ENCODE measurements around the gene OR6A2.

Gene OR6A2

DNA sequence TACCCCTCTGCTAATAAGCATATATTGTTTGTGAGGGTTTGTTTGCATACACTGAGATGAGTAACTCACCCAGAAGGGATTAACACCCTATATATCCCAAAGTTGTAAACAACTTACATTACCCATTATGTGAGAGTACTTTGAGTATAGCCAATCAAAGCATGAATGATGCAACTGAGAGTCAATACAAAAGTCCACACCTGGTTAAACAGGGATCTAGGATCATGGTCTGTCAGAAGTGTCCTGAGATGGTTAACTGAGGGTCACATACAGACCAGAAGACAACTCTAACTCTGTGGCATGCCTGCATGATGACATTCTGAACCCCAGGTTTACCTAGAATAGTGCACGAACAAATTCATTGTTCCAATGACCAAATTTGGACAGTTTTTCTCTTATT, 28.6 kb upstream of the OR6A2 start:
- in situ Hi-C loops (cut with HindIII; ENCODE audit: low sequenced_read_pairs): no loop called here
- no peak overlapping the region for H3K4me3 ChIP-seq (ENCODE audit: low read depth, low read length)
- DNase-seq (ENCODE audit: low read depth): no peak
- TF ChIP-seq, protein P1, sequence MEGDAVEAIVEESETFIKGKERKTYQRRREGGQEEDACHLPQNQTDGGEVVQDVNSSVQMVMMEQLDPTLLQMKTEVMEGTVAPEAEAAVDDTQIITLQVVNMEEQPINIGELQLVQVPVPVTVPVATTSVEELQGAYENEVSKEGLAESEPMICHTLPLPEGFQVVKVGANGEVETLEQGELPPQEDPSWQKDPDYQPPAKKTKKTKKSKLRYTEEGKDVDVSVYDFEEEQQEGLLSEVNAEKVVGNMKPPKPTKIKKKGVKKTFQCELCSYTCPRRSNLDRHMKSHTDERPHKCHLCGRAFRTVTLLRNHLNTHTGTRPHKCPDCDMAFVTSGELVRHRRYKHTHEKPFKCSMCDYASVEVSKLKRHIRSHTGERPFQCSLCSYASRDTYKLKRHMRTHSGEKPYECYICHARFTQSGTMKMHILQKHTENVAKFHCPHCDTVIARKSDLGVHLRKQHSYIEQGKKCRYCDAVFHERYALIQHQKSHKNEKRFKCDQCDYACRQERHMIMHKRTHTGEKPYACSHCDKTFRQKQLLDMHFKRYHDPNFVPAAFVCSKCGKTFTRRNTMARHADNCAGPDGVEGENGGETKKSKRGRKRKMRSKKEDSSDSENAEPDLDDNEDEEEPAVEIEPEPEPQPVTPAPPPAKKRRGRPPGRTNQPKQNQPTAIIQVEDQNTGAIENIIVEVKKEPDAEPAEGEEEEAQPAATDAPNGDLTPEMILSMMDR (IDR thresholded peaks at IDR 0.05; ENCODE audit: low read depth, low read length, missing control alignments): no peak

DNA sequence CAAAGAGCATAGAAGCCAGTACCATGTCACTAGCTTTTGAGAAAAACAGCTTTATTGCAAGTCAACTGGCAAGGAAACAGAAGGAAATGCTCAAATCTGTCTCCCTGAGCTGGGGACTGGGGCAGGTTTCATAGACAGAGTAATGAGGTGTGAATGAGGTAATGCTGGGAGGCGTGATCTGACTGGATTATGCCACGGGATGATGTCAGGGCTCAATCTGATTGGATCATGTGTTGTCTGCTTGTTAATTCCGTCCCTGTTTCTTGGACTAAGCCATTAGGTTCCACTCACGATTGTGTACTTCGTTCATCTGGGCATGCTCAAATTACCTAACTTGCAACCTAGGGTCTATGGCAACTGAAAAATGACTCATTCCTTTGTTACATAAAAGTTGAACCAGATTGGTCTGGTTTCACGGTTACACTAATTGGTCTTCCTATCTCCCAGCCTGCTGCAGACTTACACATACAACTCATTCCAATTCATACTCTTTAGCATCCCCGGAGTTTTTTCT, 25.8 kb upstream of the OR6A2 start:
- TF ChIP-seq, protein P1 (IDR thresholded peaks at IDR 0.05; ENCODE audit: low read depth, low read length, missing control alignments): no peak
- no peak overlapping the region for H3K4me3 ChIP-seq (ENCODE audit: low read depth, low read length)
- in situ Hi-C loops (cut with HindIII; ENCODE audit: low sequenced_read_pairs): no loop called here
- no peak for DNase-seq (ENCODE audit: low read depth)

DNA sequence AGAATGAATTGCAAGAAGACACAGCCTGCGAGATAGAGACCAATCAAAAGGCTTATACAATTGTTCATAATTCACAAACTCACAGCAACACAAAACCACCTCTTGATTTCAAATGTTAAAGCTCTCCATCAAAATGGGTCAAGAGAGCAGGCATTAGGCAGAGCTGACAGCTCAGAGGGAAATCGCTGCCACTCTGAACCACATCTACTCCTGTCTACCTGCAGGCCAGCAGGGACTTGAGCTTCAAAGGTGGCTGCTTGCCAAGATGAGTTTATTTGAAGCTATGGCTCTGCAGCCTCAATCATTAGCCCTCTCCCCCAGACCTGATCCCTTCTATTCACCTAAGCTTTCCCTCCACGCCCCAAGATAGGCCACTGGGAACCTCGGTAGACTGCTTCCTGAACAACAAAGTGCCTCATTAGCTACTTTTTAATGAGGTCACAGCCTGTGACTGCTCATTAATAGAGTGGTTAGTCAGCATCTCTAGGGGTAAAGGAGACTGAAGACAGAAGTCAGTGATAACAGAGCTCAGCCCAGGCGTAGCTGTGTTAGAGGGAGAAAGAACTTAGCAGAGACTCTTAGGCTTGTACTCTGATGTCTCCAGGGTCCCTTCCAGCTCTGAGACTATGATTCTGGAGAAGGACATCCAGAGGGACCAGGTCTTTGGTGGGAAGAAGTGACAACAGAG, 24.8 kb upstream of the OR6A2 start:
- in situ Hi-C loops (cut with HindIII; ENCODE audit: low sequenced_read_pairs): no loop called here
- no peak for DNase-seq (ENCODE audit: low read depth)
- TF ChIP-seq, protein P1 (IDR thresholded peaks at IDR 0.05; ENCODE audit: low read depth, low read length, missing control alignments): no peak

DNA sequence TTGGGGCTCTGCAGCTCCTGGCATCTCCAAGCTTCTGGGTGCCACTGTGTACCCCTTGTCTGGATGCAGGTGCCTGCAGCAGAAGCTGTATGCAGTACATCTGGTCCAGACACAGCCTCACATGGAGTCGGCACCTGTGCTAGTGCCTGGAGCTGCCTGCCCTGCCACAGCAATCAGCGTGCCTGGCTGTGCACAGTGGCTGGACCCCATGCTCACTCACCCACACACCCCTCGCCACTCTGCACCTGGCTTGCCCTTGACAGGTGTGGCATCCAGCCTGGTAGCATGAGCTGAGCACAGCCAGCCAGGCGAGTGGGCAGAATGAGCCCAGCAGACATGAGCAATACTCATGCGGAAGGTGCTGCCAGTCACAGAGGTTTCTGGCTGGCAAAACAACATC, 19.5 kb upstream of the OR6A2 start:
- H3K4me3 ChIP-seq (ENCODE audit: low read depth, low read length): no peak overlapping the region
- TF ChIP-seq, protein P1 (IDR thresholded peaks at IDR 0.05; ENCODE audit: low read depth, low read length, missing control alignments): no peak
- in situ Hi-C loops (cut with HindIII; ENCODE audit: low sequenced_read_pairs): no loop called here
- no peak for DNase-seq (ENCODE audit: low read depth)

More for the DNA sequence above, 24.8 kb upstream of the OR6A2 start:
- H3K4me3 ChIP-seq (ENCODE audit: low read depth, low read length): no peak overlapping the region

DNA sequence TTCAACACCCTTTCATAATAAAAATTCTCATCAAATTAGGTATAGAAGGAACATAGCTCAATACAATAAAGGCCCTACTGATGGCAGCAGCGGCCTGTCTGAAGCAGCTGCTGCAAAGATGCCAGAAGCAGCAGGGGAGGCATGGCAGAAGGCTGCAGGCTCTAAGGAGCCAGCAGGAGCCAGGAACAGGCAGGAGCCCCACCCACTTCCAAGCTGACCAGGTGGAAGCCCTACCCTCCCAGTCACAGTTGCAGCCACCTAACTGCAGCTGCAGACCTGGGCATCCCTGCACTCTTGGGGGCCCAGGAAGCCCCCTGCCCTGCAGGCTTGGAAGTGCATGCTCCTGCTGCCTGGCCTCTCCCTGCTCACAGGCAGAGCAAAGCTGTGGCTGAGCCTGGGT, 18.2 kb upstream of the OR6A2 start:
- in situ Hi-C loops (cut with HindIII; ENCODE audit: low sequenced_read_pairs): no loop called here
- TF ChIP-seq, protein P1 (IDR thresholded peaks at IDR 0.05; ENCODE audit: low read depth, low read length, missing control alignments): no peak
- H3K4me3 ChIP-seq (ENCODE audit: low read depth, low read length): no peak overlapping the region
- DNase-seq (ENCODE audit: low read depth): no peak

DNA sequence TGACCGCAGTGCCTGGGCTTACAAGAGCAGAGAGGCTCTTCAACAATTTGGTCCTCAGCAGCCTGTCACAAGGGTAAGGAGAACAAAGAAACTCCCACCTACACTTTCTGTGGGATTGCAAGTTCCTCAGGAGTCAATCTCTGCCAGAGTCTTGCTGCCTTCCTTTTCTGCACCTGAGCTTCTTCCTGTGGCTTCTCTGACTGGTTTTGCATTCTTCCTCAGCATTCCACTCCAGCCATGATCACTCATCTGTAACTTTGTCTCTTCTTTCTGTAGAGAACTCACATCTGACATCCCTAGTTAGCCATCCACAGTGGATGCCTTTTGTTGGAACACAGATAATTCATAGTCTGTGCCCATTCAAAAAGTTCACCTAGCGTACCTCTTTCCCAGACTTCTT, 14.2 kb upstream of the OR6A2 start:
- H3K4me3 ChIP-seq (ENCODE audit: low read depth, low read length): no peak overlapping the region
- DNase-seq (ENCODE audit: low read depth): peak; percentile 3
- in situ Hi-C loops (cut with HindIII; ENCODE audit: low sequenced_read_pairs): no loop called here
- TF ChIP-seq, protein P1 (IDR thresholded peaks at IDR 0.05; ENCODE audit: low read depth, low read length, missing control alignments): no peak

Measured in astrocyte of the cerebellum (primary cell).